GM12878 (cell line): ENCODE data around the gene CRYL1.

Source experiments
- ATF3 ChIP-seq: IDR thresholded peaks from 2 replicates; pipeline ENCODE4 v1.6.1; 2011; ENCODE audit warnings: low read depth, mild to moderate bottlenecking, low read length, moderate library complexity, borderline replicate concordance; ENCODE audit errors: extremely low read depth
- CREB1 ChIP-seq: IDR thresholded peaks from 2 replicates; pipeline ENCODE4 v1.6.1; 2012; ENCODE audit warnings: low read depth, mild to moderate bottlenecking, inconsistent platforms
- EP300 ChIP-seq, 2 experiments: fragments of 150-350 bp in 1 of 2; IDR thresholded peaks; 2 replicates each; pipeline ENCODE4 v1.6.1; 2011 to 2012; ENCODE audit warnings: low read depth in 2 of 2, low read length in 2 of 2, borderline replicate concordance in 1 of 2, improper control_type of control experiment in 1 of 2, inconsistent platforms in 1 of 2; ENCODE audit not compliant: control insufficient read depth in 1 of 2
- FOXK2 ChIP-seq: fragments of 450-650 bp; IDR thresholded peaks from 2 replicates; pipeline ENCODE4 v1.6.1; 2017; ENCODE audit warnings: mild to moderate bottlenecking, moderate library complexity
- KDM1A ChIP-seq: fragments of 200-600 bp; sonication (generic); IDR thresholded peaks from 2 replicates; pipeline ENCODE4 v1.6.1; 2016; ENCODE audit warnings: borderline replicate concordance
- NRF1 ChIP-seq: conservative IDR thresholded peaks from 2 replicates; pipeline ENCODE4 v1.6.1; 2011; ENCODE audit warnings: mild to moderate bottlenecking, low read depth, low read length, improper control_type of control experiment
- POLR2A ChIP-seq: IDR thresholded peaks from 2 replicates; pipeline ENCODE4 v1.6.1; 2011; ENCODE audit warnings: low read depth, mild to moderate bottlenecking, low read length
- POLR2AphosphoS5 ChIP-seq: IDR thresholded peaks from 2 replicates; pipeline ENCODE4 v1.6.1; 2011; ENCODE audit warnings: mild to moderate bottlenecking, low read length, inconsistent platforms
- YY1 ChIP-seq: IDR thresholded peaks from 2 replicates; pipeline ENCODE4 v1.6.1; 2011; ENCODE audit warnings: low read depth, mild to moderate bottlenecking, low read length
- ZNF274 ChIP-seq: IDR thresholded peaks from one replicate; pipeline ENCODE4 v1.8.0; 2011; ENCODE audit not compliant: insufficient read length, insufficient read depth
- TF ChIP-seq, protein P1 (sequence below), 3 experiments: IDR thresholded peaks in 2 of 3; conservative IDR thresholded peaks in 1 of 3; 2 replicates each; pipeline ENCODE4 v1.5.1; 2011; ENCODE audit warnings: low read depth in 3 of 3, low read length in 3 of 3, mild to moderate bottlenecking in 3 of 3, control low read depth in 2 of 3, moderate library complexity in 2 of 3, inconsistent platforms in 1 of 3, mixed read lengths in 1 of 3; ENCODE audit not compliant: control insufficient read depth in 2 of 3, insufficient read depth in 1 of 3; ENCODE audit errors: extremely low read depth in 1 of 3
- TF ChIP-seq, protein P2 (sequence below): fragments of 450-650 bp; IDR thresholded peaks from 2 replicates; pipeline ENCODE4 v1.6.1; 2017; ENCODE audit warnings: antibody characterized with exemption, mild to moderate bottlenecking, moderate library complexity

DNA sequence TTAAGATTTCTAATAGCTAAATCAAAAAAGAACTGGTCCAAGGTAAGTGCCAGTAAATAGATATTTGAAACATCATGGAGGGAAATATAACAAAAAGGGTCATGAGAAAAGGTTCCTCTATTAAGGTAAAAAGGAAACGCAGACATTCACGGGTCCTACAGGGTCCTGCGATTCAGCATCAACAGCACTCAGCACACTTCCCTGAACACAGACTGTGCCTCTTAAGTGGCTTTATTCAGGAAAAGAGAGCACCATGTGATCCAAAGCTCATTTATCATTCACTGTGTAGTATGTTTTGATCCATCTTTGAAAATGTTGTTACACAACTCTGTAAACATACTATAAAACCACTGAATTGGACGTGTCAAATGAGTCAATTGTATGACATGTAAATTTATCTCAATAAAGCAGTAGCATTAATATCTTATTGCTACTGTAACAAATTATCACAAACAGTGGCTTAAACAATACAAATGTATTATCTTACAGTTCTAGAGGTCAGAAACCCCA is 33.7 kb downstream of the CRYL1 start:
- TF ChIP-seq, protein P1, sequence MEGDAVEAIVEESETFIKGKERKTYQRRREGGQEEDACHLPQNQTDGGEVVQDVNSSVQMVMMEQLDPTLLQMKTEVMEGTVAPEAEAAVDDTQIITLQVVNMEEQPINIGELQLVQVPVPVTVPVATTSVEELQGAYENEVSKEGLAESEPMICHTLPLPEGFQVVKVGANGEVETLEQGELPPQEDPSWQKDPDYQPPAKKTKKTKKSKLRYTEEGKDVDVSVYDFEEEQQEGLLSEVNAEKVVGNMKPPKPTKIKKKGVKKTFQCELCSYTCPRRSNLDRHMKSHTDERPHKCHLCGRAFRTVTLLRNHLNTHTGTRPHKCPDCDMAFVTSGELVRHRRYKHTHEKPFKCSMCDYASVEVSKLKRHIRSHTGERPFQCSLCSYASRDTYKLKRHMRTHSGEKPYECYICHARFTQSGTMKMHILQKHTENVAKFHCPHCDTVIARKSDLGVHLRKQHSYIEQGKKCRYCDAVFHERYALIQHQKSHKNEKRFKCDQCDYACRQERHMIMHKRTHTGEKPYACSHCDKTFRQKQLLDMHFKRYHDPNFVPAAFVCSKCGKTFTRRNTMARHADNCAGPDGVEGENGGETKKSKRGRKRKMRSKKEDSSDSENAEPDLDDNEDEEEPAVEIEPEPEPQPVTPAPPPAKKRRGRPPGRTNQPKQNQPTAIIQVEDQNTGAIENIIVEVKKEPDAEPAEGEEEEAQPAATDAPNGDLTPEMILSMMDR (IDR thresholded peaks at IDR 0.05 in 2 of 3, conservative IDR thresholded peaks at IDR 0.05 in 1 of 3; ENCODE audit: control insufficient read depth in 2 of 3, extremely low read depth in 1 of 3, insufficient read depth in 1 of 3, low read depth in 3 of 3, low read length in 3 of 3), result no peak
- TF ChIP-seq CREB1, result no peak
- TF ChIP-seq POLR2A, result no peak
- no peak for TF ChIP-seq POLR2AphosphoS5
- no peak for TF ChIP-seq KDM1A
- no peak for TF ChIP-seq YY1
- no peak for TF ChIP-seq FOXK2
- no peak for TF ChIP-seq EP300 (IDR thresholded peaks at IDR 0.05; ENCODE audit: borderline replicate concordance in 1 of 2, control insufficient read depth in 1 of 2, low read depth in 2 of 2, low read length in 2 of 2)
- TF ChIP-seq, protein P2, sequence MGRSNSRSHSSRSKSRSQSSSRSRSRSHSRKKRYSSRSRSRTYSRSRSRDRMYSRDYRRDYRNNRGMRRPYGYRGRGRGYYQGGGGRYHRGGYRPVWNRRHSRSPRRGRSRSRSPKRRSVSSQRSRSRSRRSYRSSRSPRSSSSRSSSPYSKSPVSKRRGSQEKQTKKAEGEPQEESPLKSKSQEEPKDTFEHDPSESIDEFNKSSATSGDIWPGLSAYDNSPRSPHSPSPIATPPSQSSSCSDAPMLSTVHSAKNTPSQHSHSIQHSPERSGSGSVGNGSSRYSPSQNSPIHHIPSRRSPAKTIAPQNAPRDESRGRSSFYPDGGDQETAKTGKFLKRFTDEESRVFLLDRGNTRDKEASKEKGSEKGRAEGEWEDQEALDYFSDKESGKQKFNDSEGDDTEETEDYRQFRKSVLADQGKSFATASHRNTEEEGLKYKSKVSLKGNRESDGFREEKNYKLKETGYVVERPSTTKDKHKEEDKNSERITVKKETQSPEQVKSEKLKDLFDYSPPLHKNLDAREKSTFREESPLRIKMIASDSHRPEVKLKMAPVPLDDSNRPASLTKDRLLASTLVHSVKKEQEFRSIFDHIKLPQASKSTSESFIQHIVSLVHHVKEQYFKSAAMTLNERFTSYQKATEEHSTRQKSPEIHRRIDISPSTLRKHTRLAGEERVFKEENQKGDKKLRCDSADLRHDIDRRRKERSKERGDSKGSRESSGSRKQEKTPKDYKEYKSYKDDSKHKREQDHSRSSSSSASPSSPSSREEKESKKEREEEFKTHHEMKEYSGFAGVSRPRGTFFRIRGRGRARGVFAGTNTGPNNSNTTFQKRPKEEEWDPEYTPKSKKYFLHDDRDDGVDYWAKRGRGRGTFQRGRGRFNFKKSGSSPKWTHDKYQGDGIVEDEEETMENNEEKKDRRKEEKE, result no peak
- no peak for TF ChIP-seq ATF3
- no peak for TF ChIP-seq ZNF274
- no peak for TF ChIP-seq NRF1
